A673 (cell line): ENCODE results near the gene LRRC4B.

ENCODE experiments used
- CTCF ChIP-seq: fragments of 300-800, 200-600 bp; sonication (generic); conservative IDR thresholded peaks from 2 replicates; pipeline ENCODE4 v1.5.1; 2017; ENCODE audit warnings: low read depth, mild to moderate bottlenecking, antibody characterized with exemption, low read length, moderate library complexity, mixed read lengths
- EZH2 ChIP-seq: fragments of 200-600 bp; sonication (generic); IDR thresholded peaks from 2 replicates; pipeline ENCODE4 v1.6.1; 2017; ENCODE audit warnings: borderline replicate concordance, low read depth, mild to moderate bottlenecking, mixed read lengths, antibody characterized with exemption, low read length; ENCODE audit not compliant: poor library complexity, severe bottlenecking

- no peak for TF ChIP-seq EZH2
- no peak for TF ChIP-seq CTCF
These were observed 67.5 kb downstream of the LRRC4B start for GRCh38 chr19:50500753-50501151.
